Omental fat pad (tissue), 4 donors: ENCODE results near the gene TBC1D24. TPM values are rescaled to one million over a fixed set of nuclear protein-coding genes. Genes with fewer than 3 reads are reported as not detected.
"Not testable (repeated sequence)": the region's sequence is repeated elsewhere in the genome, so short reads cannot be mapped to it uniquely, and the experiment has no call there.

Source experiments
- ATAC-seq: fragments of 150-250 bp; one replicate; pipeline ENCODE4 v1.9.1; 2016; ENCODE audit warnings: mild to moderate bottlenecking, moderate library complexity; ENCODE audit not compliant: low FRiP score
- DNase-seq: peaks from one replicate; pipeline ENCODE4 v3.0.0-alpha.2; 2019; ENCODE audit warnings: low spot score
- CTCF ChIP-seq, 3 donors: fragments of 450-650 bp; IDR thresholded peaks; one replicate each; pipeline ENCODE4 v1.5.1; 2016 to 2017; ENCODE audit warnings: antibody characterized with exemption in 3 of 3, mild to moderate bottlenecking in 3 of 3, moderate library complexity in 2 of 3
- total RNA-seq, 4 donors: library from RNA; depleted of rRNA; stranded (reverse); fragments of >200 nt; gene quantifications; one replicate each; pipeline ENCODE4 v1.1.0, GENCODE V29; 2016

TBC1D24 gene
- total RNA-seq, 4 donors from 2014 or later: 10.4 to 19.4 (median 13.0) TPM

GRCh38 chr16:2429034-2429770 is 45.7 kb upstream of the TBC1D24 start, which contains the start of gene CCNF:
Gene CCNF (plus strand): TSS chr16:2429447. CDS start chr16:2429482, 35 bp downstream.
- DNase-seq (peak; percentile 91), ATAC-seq (peak; percentile 98)
- TF ChIP-seq CTCF (IDR thresholded peaks at IDR 0.05): no peak

- TF ChIP-seq CTCF (IDR thresholded peaks at IDR 0.05): no peak
- DNase-seq (no peak), ATAC-seq (peak; percentile 5)
These were observed 44.9 kb upstream of the TBC1D24 start for GRCh38 chr16:2429771-2430663.

- ATAC-seq: no peak
These were observed 42.6 kb upstream of the TBC1D24 start for GRCh38 chr16:2432286-2432685.

DNA sequence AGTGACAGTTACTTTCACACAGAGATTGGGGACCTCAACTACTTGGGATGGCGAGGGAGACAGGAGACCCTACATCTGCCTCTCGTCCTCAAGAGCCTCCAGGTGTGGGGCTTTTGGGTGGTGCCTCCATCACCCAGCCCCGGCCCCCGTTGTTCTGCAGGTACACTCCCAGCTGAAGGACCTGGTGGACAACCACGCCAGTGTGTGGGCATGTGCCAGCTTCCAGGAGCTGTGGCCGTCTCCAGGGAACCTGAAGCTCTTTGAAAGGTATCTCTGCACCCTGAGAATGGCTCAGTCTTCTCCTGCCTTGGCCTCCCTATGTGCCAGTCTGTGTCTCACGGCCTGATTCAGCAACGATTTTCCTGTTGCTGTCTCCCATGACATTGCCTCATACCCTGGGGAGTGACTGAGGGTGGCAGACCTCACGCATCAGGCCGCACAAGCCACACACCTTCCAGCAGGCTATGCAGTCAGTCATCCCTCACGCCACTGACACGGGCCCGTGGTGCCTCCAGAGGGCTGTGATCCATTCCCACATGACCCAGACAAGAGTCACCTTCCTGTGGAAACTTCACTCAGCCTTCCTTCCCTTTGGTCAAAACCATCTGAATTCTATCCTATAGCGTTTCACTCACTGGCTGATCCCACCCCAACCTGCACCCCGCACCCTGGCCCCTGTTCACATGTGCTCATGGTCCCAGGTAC is 42.0 kb upstream of the TBC1D24 start:
- no peak for DNase-seq
- no peak for ATAC-seq
- no peak for TF ChIP-seq CTCF (IDR thresholded peaks at IDR 0.05)

More at GRCh38 chr16:2432286-2432685, 42.6 kb upstream of the TBC1D24 start:
- DNase-seq: no peak
- no peak for TF ChIP-seq CTCF (IDR thresholded peaks at IDR 0.05)

DNA sequence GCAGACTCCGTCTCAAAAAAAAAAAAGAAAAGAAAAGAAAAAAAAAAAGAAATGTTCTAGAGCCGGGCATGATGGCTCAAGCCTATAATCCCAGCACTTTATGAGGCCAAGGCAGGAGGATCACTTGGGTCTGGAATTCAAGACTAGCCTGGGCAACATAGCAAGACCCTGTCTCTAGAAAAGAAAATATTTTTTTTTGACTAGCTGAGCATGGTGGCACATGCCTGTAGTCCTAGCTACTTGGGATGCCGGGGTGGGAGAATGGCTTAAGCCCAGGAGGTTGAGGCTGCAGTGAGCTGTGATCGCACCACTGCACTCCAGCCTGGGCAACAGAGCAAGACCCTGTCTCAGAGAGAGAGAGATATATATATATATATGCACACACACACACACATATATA is 39.7 kb upstream of the TBC1D24 start:
- not testable (repeated sequence) for ATAC-seq, DNase-seq

DNA sequence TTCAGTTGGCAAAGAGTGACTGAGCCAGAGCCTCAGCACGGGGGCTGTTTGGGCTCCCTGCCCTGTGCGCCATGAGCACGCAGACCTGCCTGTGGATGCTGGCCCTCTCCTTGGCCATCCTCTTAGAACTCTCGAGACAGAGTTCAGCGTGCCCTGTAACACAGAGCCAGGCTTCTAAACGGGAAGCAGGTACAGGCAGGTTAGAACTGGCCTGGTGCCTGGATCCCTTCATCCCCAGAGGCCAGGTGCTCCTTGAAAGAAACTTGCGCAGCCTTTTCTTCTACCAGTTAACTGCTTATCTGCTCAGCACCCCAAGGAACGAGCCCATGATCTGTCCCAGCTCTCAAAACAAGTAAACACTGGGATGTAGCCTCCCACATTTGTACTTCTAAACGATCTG is 38.8 kb upstream of the TBC1D24 start:
- ATAC-seq: no peak
- no peak for DNase-seq
- TF ChIP-seq CTCF (IDR thresholded peaks at IDR 0.05): no peak
